Upper lobe of left lung (tissue), 6 donors: ENCODE measurements around the gene LAMA2. TPM values are rescaled to one million over a fixed set of nuclear protein-coding genes. Genes with fewer than 3 reads are reported as not detected.

ENCODE experiments used
- ATAC-seq, 2 donors: fragments of 200-7000 bp; cut with Tn5 transposase; one replicate each; pipeline ENCODE4 v1.9.1; 2022; ENCODE audit warnings: mild to moderate bottlenecking in 2 of 2, moderate library complexity in 2 of 2; ENCODE audit not compliant: low FRiP score in 2 of 2
- DNase-seq, 2 donors: peaks; one replicate each; pipeline ENCODE4 v3.0.0-alpha.2; 2019 to 2020
- H3K27ac ChIP-seq, 4 donors: fragments of 200-600 bp; sonication (generic); one replicate each; pipeline ENCODE4 v1.5.1; 2016 to 2019
- H3K27me3 ChIP-seq, 4 donors: fragments of 200-600 bp; sonication (generic); one replicate each; pipeline ENCODE4 v1.5.1; 2017 to 2019
- H3K36me3 ChIP-seq, 4 donors: fragments of 200-600 bp; sonication (generic); one replicate each; pipeline ENCODE4 v1.5.1; 2016 to 2019
- H3K4me1 ChIP-seq, 4 donors: fragments of 200-600 bp; sonication (generic); one replicate each; pipeline ENCODE4 v1.5.1; 2018 to 2019
- H3K4me3 ChIP-seq, 4 donors: fragments of 200-600 bp; sonication (generic); one replicate each; pipeline ENCODE4 v1.5.1; 2017 to 2019; ENCODE audit warnings: mild to moderate bottlenecking in 2 of 4, moderate library complexity in 1 of 4
- H3K9me3 ChIP-seq, 4 donors: fragments of 200-600 bp; sonication (generic); one replicate each; pipeline ENCODE4 v1.5.1; 2018 to 2019
- EP300 ChIP-seq, 4 donors: sonication (generic); formaldehyde crosslinking; IDR thresholded peaks; one replicate each; pipeline ENCODE4 v1.5.1; 2017; ENCODE audit warnings: antibody characterized with exemption in 4 of 4, control low read depth in 2 of 4
- POLR2A ChIP-seq, 4 donors: fragments of 450-650 bp; IDR thresholded peaks; one replicate each; pipeline ENCODE4 v1.5.1; 2016 to 2017; ENCODE audit warnings: antibody characterized with exemption in 4 of 4, mild to moderate bottlenecking in 2 of 4
- POLR2AphosphoS5 ChIP-seq, 2 donors: sonication (generic); formaldehyde crosslinking; IDR thresholded peaks; one replicate each; pipeline ENCODE4 v1.5.1; 2017; ENCODE audit warnings: antibody characterized with exemption in 2 of 2
- WGBS, 2 donors: methylation state at CpG; one replicate each; pipeline ENCODE4 v1.1.5; 2017 to 2018; 5-methylcytosine and 5-hydroxymethylcytosine counted together
- total RNA-seq, 6 donors: library from RNA; depleted of rRNA in 4 of 6; stranded (reverse); fragments of >200 nt in 4 of 6; gene quantifications; one replicate each; pipeline versions ENCODE4 v1.1.0 to v1.2.1, GENCODE V29; 2016 to 2021
- TF ChIP-seq, protein P1 (sequence below), 6 experiments: fragments of 450-650 bp in 4 of 6; fragments of 200-600 bp in 2 of 6; sonication (generic) in 2 of 6; IDR thresholded peaks; one replicate each; pipeline ENCODE4 v1.5.1; 2016 to 2019; ENCODE audit warnings: antibody characterized with exemption in 6 of 6
- donor health status: DM: no; HTN: no; CAD: no; lungs with moderate emphysema.
- donor health status: DM: no; HTN: yes; CAD: no; lungs with severe emphysema.

Gene LAMA2
- total RNA-seq, 6 donors from 2014 or later: 41.9 to 82.8 (median 62.4) TPM

DNA sequence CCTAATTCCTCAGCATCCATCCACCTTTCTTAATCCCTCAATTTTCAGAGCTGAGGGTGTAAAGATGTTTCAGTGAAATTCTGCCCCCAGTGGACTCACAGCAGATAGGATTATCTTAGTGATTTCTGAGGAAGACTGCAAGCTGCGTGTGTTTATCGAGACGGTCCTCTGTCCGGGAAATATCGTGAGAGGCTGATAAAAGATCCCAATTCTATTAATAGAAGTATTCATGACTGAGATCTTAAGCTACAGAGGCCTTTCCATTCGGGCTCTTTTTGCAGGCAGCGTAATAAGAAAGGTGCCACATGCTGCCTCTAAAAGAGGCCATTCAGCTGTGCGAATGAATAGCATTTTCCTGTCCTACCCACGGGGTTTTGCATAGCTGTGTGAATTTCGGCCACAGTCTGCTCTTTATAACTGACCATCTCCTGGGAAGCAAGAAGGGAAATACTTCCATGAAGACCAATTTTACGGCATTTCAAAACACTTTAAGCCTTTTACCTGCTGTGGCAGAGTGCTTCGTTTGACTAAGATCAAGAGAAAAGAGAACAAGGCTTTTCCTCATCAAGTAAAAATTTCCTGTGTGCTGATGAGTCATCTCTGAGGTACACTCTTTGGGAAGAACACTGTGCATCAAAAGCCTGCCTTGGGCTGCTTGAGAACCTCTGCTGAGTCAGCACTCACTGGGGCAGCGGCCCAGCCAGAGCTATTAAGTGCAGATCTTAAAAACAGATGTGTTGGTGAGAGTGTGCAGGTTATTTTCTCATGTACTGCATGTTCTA, 618.2 kb downstream of the LAMA2 start:
- TF ChIP-seq, protein P1, sequence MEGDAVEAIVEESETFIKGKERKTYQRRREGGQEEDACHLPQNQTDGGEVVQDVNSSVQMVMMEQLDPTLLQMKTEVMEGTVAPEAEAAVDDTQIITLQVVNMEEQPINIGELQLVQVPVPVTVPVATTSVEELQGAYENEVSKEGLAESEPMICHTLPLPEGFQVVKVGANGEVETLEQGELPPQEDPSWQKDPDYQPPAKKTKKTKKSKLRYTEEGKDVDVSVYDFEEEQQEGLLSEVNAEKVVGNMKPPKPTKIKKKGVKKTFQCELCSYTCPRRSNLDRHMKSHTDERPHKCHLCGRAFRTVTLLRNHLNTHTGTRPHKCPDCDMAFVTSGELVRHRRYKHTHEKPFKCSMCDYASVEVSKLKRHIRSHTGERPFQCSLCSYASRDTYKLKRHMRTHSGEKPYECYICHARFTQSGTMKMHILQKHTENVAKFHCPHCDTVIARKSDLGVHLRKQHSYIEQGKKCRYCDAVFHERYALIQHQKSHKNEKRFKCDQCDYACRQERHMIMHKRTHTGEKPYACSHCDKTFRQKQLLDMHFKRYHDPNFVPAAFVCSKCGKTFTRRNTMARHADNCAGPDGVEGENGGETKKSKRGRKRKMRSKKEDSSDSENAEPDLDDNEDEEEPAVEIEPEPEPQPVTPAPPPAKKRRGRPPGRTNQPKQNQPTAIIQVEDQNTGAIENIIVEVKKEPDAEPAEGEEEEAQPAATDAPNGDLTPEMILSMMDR (IDR thresholded peaks at IDR 0.05): peak in 1 of 6 experiments; percentile 7
- TF ChIP-seq POLR2AphosphoS5 (IDR thresholded peaks at IDR 0.05) (peak in 1 of 2 donors; percentile 8), EP300 (IDR thresholded peaks at IDR 0.05) (no peak), POLR2A (IDR thresholded peaks at IDR 0.05) (no peak)
- Histone ChIP-seq H3K36me3 (peaks cover 0 to 12% (median 0%) of the 10 kb centered on the region in 4 donors), H3K27me3 (no peaks in the 10 kb centered on the region), H3K9me3 (no peaks in the 10 kb centered on the region), H3K4me3 (no peak overlapping the region), H3K27ac (peak overlapping the region in 2 of 4 donors; percentile 2 to 23), H3K4me1 (peaks cover 8 to 27% (median 26%) of the 10 kb centered on the region in 4 donors)
- DNase-seq: peak in 1 of 2 donors; percentile 86
- peak; percentile 71 to 75 for ATAC-seq
- WGBS, 2 donors: 67 to 69% methylated on average over 13 of the region's 13 CpGs

DNA sequence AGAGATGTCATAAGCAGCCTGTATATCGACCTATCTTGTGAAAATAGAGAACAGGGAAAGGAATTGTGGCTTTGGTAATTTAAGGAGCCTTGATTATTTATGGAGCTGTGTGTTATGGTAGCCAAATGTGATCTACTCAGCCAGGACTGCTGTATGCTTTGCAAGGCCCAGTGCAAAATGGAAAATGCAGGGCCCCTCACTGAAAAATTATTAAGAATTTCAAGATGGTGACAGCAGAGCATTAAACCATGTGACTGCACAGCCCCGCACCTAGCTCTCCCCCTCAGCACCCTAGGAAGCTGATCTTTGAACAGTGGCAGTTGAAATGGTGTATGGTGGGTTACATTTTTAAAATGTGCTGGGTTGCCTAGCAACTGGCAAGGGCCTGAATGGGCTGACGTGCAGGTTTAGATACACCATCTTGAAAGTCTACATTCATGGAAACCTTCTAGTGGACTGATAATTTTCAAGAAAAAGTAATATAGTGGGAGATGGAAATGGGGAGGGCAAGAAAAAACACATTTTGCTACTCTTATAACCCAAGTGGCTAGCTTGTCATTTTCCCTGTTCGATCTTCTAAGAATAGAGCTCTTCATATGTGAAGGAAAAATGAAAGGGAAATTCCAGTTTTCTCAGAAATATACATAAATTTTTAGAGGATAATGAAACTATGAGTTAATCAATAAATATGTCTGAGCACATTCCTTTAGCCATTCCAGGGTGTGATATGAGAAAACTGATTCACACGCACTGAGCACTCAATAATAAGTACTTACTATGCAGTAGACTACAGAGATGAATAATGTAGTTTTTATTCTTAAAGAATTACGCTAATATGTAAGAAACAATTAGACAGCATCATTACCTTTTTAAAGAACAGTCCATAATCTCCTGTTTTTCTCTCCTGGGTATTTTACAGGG, 619.1 kb downstream of the LAMA2 start:
- Histone ChIP-seq H3K27me3 (no peaks in the 10 kb centered on the region), H3K36me3 (peaks cover 0 to 12% (median 0%) of the 10 kb centered on the region in 4 donors), H3K4me3 (no peak overlapping the region), H3K4me1 (peaks cover 8 to 27% (median 26%) of the 10 kb centered on the region in 4 donors), H3K27ac (no peak overlapping the region), H3K9me3 (no peaks in the 10 kb centered on the region)
- DNase-seq (no peak), ATAC-seq (no peak)
- WGBS, 2 donors: 79 to 83% methylated on average over 6 of the region's 6 CpGs
- TF ChIP-seq EP300 (IDR thresholded peaks at IDR 0.05) (no peak), POLR2A (IDR thresholded peaks at IDR 0.05) (no peak), POLR2AphosphoS5 (IDR thresholded peaks at IDR 0.05) (no peak)
- TF ChIP-seq, protein P1 (IDR thresholded peaks at IDR 0.05): no peak

GRCh38 chr6:129504456-129504855, 621.5 kb downstream of the LAMA2 start:
- DNase-seq (no peak), ATAC-seq (no peak)
- H3K36me3 ChIP-seq: peaks cover 0 to 12% (median 0%) of the 10 kb centered on the region in 4 donors
- WGBS, 2 donors: 89 to 93% methylated on average over 2 of the region's 2 CpGs
- TF ChIP-seq POLR2A (IDR thresholded peaks at IDR 0.05) (no peak), EP300 (IDR thresholded peaks at IDR 0.05) (no peak), POLR2AphosphoS5 (IDR thresholded peaks at IDR 0.05) (no peak)
- TF ChIP-seq, protein P1 (IDR thresholded peaks at IDR 0.05): no peak
- no peak overlapping the region for H3K4me3 ChIP-seq
- no peaks in the 10 kb centered on the region for H3K27me3 ChIP-seq
- no peak overlapping the region for H3K27ac ChIP-seq
- no peaks in the 10 kb centered on the region for H3K9me3 ChIP-seq
- peaks cover 8 to 28% (median 19%) of the 10 kb centered on the region in 4 donors for H3K4me1 ChIP-seq

DNA sequence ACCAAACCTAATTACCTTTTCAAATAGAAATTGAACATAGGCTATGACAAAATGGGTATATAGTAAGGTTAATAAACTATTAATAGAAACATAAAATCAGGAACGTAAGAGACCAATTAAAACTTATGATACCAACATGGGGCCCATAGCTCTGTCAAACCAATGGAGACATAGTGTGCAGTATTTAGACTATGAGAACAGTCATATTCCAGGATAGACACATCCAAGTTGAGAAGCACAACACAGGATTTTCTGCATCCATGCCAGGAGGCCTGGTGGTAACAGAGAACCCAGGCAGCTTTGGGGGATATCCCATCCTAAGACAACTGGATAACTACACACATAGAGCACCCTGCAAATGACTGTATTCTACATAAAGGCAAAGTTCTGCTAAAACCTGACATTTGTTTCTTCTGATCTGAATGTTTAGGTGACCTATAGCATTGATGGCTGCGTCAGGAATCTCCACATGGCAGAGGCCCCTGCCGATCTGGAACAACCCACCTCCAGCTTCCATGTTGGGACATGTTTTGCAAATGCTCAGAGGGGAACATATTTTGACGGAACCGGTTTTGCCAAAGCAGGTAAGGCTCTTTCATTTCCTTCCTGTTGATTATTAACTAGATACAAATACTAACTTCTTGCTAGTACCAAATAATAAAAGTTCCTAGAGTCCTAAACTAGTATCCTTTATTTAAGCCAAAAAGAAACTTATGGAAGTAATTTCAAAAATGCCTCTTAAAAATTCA, 624.3 kb downstream of the LAMA2 start:
- WGBS, 2 donors: 71 to 81% methylated on average over 5 of the region's 5 CpGs
- ATAC-seq: no peak

More for the DNA sequence above, 624.3 kb downstream of the LAMA2 start:
- peaks cover 0 to 19% (median 8%) of the 10 kb centered on the region in 4 donors for H3K4me1 ChIP-seq
- no peak for TF ChIP-seq POLR2A (IDR thresholded peaks at IDR 0.05)
- TF ChIP-seq, protein P1 (IDR thresholded peaks at IDR 0.05): no peak
- TF ChIP-seq POLR2AphosphoS5 (IDR thresholded peaks at IDR 0.05): no peak
- TF ChIP-seq EP300 (IDR thresholded peaks at IDR 0.05): no peak
- H3K36me3 ChIP-seq: peaks cover 0 to 12% (median 0%) of the 10 kb centered on the region in 4 donors
- no peak overlapping the region for H3K4me3 ChIP-seq
- DNase-seq: no peak
- H3K27me3 ChIP-seq: no peaks in the 10 kb centered on the region
- no peak overlapping the region for H3K27ac ChIP-seq
- H3K9me3 ChIP-seq: no peaks in the 10 kb centered on the region
